GM18505 (cell line): ENCODE measurements around the gene SNRNP48.

Experiments
- ATAC-seq: cut with Tn5 transposase; IDR thresholded peaks from one replicate; pipeline ENCODE4 v1.9.1; 2021; ENCODE audit not compliant: unreplicated experiment
- POLR2A ChIP-seq: IDR thresholded peaks from 4 replicates; pipeline ENCODE4 v1.6.1; 2011; ENCODE audit warnings: borderline replicate concordance; ENCODE audit not compliant: insufficient read depth, insufficient read length; ENCODE audit errors: extremely low read depth

SNRNP48 gene

DNA sequence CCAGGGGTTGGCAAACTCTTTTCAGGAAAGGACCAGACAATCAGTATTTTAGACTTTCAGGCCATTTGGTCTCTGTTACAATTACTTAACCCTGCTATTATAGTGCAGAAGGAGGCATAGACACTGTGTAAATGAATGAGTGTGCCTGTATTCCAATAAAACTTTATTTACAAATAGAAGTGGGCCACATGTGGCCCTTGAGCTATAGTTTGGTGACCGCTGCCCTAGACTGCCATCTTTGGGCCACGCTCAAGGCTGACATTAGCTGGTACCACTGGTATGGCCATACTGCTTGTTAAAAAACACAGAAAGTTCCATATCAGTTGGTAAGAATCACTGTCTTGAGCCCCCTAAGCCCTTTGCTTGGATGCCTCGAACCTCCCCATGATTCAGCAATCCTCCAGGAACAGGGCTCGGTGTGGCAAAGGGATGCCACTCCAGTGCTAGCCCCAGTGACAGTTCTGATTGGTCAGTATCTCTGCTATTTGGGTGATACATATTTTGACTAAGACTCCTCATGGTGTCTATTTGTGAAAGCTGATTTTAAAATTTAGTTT lies 23.3 kb upstream of the SNRNP48 start:
- no peak for ATAC-seq
- TF ChIP-seq POLR2A, result no peak

DNA sequence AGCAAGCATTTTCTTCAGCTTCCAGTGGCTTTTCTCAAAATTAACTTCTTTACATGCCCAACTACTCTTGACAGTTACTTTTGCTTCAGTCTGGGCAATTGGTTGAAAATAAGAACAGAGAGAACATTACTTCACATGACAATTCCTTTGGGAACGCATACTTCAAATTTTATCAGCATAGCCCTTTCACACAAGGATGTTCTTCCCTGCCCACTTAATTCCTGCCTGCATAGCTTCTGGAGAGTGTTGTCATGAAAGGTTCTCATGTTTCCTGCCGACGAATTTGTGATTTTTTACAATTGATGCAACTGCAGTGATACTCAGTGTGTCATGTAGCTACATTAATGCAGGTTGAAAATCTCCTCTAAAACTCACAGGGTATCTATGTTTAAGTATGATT lies 22.0 kb upstream of the SNRNP48 start:
- TF ChIP-seq POLR2A, result no peak
- ATAC-seq, result no peak

DNA sequence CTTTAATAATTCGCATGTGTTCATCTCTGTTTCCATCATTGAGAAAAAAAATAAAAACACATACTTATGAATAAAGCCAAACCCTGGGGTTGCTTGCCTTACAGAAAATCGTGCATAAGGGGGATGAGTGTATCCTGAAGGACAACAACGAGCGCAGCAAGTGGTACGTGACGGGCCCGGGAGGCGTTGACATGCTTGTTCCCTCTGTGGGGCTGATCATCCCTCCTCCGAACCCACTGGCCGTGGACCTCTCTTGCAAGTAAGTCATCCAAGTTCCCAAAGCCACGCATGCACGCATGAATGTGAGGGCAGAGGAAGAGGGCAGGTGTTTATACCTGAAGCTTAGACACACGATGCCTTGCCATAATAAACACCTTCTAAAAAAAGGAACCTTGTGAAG lies 20.9 kb upstream of the SNRNP48 start:
- ATAC-seq, result no peak
- no peak for TF ChIP-seq POLR2A

- ATAC-seq, result no peak
- TF ChIP-seq POLR2A, result no peak
Observed at GRCh38 chr6:7572213-7572943, 17.6 kb upstream of the SNRNP48 start.

- TF ChIP-seq POLR2A, result no peak
- no peak for ATAC-seq
Observed at GRCh38 chr6:7574500-7574899, 15.5 kb upstream of the SNRNP48 start.

DNA sequence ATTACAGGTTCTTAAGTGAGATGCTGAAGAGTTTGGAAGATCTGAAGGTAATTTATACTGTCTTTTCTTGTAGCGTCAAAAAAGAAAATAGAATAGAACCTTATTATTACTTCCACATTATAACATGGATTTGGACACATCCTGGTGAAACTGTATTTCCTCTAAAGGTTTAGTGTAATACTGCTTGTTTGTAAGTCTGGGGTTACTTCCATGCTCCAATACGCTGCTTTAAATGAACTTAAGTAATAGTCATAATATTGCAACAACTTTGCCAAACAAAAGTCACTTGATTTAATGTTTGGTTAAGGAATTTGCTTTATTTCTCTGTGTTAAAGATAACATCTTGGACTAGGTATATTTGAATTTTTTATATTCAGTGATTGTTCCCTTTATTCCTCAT lies 11.5 kb upstream of the SNRNP48 start:
- ATAC-seq, result no peak
- no peak for TF ChIP-seq POLR2A

DNA sequence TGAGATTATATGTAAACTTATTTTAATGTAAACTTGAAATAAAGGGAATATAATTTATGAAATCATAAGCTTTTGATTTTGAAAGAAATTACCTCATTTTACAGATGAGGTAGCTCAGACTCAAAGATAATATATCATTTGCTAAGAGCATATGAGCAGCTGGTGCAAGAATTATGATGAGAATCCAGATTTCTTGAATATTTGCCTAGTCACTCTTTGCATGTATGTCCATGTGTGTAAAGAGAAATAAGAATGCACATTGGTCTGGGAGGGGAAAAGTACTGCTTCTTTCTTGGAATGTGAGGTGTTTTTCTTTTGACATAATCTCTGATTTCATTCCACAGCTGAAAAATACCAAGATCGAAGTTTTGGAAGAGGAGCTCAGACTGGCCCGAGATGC lies 11.1 kb upstream of the SNRNP48 start:
- no peak for TF ChIP-seq POLR2A
- no peak for ATAC-seq

DNA sequence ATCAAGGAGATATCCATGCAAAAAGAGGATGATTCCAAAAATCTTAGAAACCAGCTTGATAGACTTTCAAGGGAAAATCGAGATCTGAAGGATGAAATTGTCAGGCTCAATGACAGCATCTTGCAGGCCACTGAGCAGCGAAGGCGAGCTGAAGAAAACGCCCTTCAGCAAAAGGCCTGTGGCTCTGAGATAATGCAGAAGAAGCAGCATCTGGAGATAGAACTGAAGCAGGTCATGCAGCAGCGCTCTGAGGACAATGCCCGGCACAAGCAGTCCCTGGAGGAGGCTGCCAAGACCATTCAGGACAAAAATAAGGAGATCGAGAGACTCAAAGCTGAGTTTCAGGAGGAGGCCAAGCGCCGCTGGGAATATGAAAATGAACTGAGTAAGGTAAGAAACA lies 10.1 kb upstream of the SNRNP48 start:
- no peak for TF ChIP-seq POLR2A
- ATAC-seq, result no peak

GRCh38 chr6:7580537-7580926 lies 9.5 kb upstream of the SNRNP48 start:
- TF ChIP-seq POLR2A, result no peak
- no peak for ATAC-seq

DNA sequence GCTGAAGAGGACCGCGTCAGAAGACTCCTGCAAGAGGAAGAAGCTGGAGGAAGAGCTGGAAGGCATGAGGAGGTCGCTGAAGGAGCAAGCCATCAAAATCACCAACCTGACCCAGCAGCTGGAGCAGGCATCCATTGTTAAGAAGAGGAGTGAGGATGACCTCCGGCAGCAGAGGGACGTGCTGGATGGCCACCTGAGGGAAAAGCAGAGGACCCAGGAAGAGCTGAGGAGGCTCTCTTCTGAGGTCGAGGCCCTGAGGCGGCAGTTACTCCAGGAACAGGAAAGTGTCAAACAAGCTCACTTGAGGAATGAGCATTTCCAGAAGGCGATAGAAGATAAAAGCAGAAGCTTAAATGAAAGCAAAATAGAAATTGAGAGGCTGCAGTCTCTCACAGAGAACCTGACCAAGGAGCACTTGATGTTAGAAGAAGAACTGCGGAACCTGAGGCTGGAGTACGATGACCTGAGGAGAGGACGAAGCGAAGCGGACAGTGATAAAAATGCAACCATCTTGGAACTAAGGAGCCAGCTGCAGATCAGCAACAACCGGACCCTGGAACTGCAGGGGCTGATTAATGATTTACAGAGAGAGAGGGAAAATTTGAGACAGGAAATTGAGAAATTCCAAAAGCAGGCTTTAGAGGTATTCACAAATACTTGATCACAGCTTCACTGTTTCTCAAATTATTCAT lies 8.9 kb upstream of the SNRNP48 start:
- no peak for TF ChIP-seq POLR2A
- no peak for ATAC-seq

DNA sequence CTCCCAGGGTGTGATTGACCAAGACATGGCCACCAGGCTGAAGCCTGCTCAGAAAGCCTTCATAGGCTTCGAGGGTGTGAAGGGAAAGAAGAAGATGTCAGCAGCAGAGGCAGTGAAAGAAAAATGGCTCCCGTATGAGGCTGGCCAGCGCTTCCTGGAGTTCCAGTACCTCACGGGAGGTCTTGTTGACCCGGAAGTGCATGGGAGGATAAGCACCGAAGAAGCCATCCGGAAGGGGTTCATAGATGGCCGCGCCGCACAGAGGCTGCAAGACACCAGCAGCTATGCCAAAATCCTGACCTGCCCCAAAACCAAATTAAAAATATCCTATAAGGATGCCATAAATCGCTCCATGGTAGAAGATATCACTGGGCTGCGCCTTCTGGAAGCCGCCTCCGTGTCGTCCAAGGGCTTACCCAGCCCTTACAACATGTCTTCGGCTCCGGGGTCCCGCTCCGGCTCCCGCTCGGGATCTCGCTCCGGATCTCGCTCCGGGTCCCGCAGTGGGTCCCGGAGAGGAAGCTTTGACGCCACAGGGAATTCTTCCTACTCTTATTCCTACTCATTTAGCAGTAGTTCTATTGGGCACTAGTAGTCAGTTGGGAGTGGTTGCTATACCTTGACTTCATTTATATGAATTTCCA lies 4.6 kb upstream of the SNRNP48 start:
- TF ChIP-seq POLR2A, result no peak
- ATAC-seq, result no peak

GRCh38 chr6:7587631-7588100 lies 2.3 kb upstream of the SNRNP48 start:
- no peak for ATAC-seq
- no peak for TF ChIP-seq POLR2A

DNA sequence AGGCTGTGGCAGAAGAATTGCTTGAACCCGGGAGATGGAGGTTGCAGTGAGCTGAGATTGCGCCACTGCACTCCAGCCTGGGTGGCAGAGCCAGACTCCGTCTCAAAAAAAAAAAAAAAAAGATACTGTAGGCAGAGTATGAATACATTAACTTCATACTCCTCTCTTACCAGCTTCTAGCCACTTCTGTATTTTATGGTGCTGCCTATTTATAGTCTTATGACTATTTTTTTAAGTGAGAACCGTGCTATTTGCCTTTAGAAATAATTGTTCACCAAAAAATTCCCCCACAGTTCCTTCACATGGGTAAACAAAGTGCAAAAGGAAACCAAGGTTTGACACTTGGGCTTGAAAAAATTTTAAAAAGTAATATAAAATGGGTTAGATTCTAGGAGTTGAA lies 1.5 kb upstream of the SNRNP48 start:
- TF ChIP-seq POLR2A, result no peak
- ATAC-seq, result no peak

DNA sequence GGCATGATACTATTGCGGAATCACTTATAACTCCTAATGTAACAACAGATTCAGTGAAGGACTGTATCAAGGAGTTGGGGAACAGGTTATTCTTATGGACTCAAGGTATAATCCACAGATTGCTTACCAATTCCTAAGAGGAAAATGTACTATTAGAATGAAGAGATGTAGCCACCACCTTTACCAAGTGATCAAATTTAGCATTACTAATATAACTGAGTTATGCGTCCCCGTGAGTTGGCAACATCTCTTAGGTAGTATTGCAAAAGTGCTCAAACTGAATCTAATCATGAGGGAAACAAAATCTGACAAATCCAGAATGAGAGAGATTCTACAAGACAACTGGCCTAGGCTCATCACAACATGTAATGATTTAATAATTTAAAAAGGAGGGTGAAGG lies 777 bp upstream of the SNRNP48 start:
- TF ChIP-seq POLR2A, result no peak
- ATAC-seq, result no peak

DNA sequence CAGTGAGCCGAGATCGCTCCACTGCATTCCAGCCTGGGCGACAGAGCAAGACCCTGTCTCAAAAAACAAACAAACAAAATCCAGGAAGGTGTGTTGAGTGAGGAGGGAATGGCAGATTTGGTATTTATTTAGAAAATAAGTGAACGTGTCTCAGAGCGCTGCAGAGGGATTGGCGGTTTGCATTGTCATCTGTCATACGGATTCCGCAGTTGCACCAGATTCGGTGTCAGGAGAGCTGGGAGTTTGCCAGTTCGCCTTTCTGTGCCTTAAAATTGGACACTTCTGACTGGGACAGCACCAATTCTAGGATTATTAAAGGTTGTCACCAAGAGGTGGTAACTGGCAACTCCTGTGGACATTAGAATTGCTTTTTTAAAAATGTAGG lies 912 bp downstream of the SNRNP48 start:
- TF ChIP-seq POLR2A, result no peak
- ATAC-seq, result no peak

DNA sequence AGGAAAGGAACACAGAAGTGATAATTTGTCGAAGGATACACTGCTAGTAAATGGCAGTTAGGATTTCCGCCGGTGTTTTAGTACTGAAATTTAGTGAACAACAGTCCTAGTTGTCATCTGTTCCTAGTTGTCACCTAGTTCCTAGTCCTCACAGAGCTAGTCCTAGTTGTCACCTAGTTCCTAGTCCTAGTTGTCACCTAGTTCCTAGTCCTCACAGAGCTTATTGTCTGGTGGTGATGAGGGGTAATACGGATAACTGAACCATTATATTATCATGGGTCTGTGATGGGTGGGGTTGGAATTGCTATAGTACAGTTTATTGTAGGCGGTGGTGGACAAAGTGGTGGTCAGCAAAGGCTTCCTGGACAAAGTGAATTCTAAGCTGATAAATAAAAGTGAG lies 1.8 kb downstream of the SNRNP48 start:
- no peak for ATAC-seq
- no peak for TF ChIP-seq POLR2A
